WTC11 (cell line): ENCODE measurements around the gene NRXN3. TPM values are rescaled to one million over a fixed set of nuclear protein-coding genes. Genes with fewer than 3 reads are reported as not detected.

Experiments
- ATAC-seq: fragments of 200-7000 bp; cut with Tn5 transposase; 2 replicates; pipeline ENCODE4 v1.10.0; 2021; ENCODE audit warnings: mild to moderate bottlenecking, moderate library complexity
- CTCF ChIA-PET: fragments of 300-600 bp; sonication (Branson Sonifier 250); formaldehyde crosslinking; loops from one replicate; lab custom pipeline; 2021; ENCODE audit warnings: antibody characterized with exemption; lab: Charles Lee
- POLR2A ChIA-PET: fragments of 350-600 bp; sonication (Branson Sonifier 250); formaldehyde crosslinking; loops from one replicate; lab custom pipeline; 2021; ENCODE audit warnings: antibody characterized with exemption; lab: Charles Lee
- DNase-seq: peaks from one replicate; pipeline ENCODE4 v3.0.0; 2021; ENCODE audit warnings: low spot score
- H3K27ac Mint-ChIP-seq: 2 replicates; pipeline ENCODE4 v1.8.0; 2021; ENCODE audit warnings: mixed read lengths
- H3K27me3 Mint-ChIP-seq: 2 replicates; pipeline ENCODE4 v1.8.0; 2021; ENCODE audit warnings: low read depth, mild to moderate bottlenecking, moderate library complexity, mixed read lengths
- H3K36me3 Mint-ChIP-seq: 2 replicates; pipeline ENCODE4 v1.8.0; 2021; ENCODE audit warnings: mixed read lengths
- H3K4me1 Mint-ChIP-seq: 2 replicates; pipeline ENCODE4 v1.8.0; 2022; ENCODE audit warnings: mixed read lengths
- H3K4me3 Mint-ChIP-seq: 2 replicates; pipeline ENCODE4 v1.8.0; 2021; ENCODE audit warnings: mild to moderate bottlenecking, moderate library complexity, mixed read lengths
- H3K9me3 Mint-ChIP-seq: 2 replicates; pipeline ENCODE4 v1.8.0; 2021; ENCODE audit warnings: mixed read lengths
- HMGXB4 ChIP-seq: sonication (generic); formaldehyde crosslinking; IDR thresholded peaks from 2 replicates; pipeline ENCODE4 v1.8.1; 2023; ENCODE audit warnings: mild to moderate bottlenecking, moderate library complexity, missing genetic modification reagents
- IRF1 ChIP-seq: sonication (generic); formaldehyde crosslinking; IDR thresholded peaks from 2 replicates; pipeline ENCODE4 v1.8.0; 2023; ENCODE audit warnings: missing genetic modification reagents
- JAZF1 ChIP-seq: fragments of 250-450 bp; sonication (Bioruptor Pico); IDR thresholded peaks from 2 replicates; pipeline ENCODE4 v1.9.0; 2021; ENCODE audit warnings: moderate library complexity, mild to moderate bottlenecking, inconsistent platforms
- KAT7 ChIP-seq: sonication (generic); formaldehyde crosslinking; IDR thresholded peaks from 2 replicates; pipeline ENCODE4 v1.8.1; 2023; ENCODE audit warnings: missing genetic modification reagents, mild to moderate bottlenecking, borderline replicate concordance
- NR1H2 ChIP-seq: sonication (generic); formaldehyde crosslinking; IDR thresholded peaks from 2 replicates; pipeline ENCODE4 v1.9.0; 2021; ENCODE audit warnings: mild to moderate bottlenecking, moderate library complexity, missing genetic modification reagents
- RELA ChIP-seq: sonication (generic); formaldehyde crosslinking; IDR thresholded peaks from 2 replicates; pipeline ENCODE4 v1.8.1; 2022; ENCODE audit warnings: missing genetic modification reagents, mild to moderate bottlenecking, borderline replicate concordance
- SMAD3 ChIP-seq: sonication (generic); formaldehyde crosslinking; IDR thresholded peaks from 2 replicates; pipeline ENCODE4 v1.8.0; 2022; ENCODE audit warnings: missing genetic modification reagents, mild to moderate bottlenecking, borderline replicate concordance
- SOX15 ChIP-seq: fragments of 250-450 bp; sonication (Bioruptor Pico); IDR thresholded peaks from 2 replicates; pipeline ENCODE4 v1.9.0; 2021; ENCODE audit warnings: mild to moderate bottlenecking
- TCF7 ChIP-seq: sonication (generic); formaldehyde crosslinking; IDR thresholded peaks from 2 replicates; pipeline ENCODE4 v1.8.0; 2022; ENCODE audit warnings: mild to moderate bottlenecking, low read depth, missing genetic modification reagents, moderate library complexity
- ZBTB21 ChIP-seq: sonication (generic); formaldehyde crosslinking; IDR thresholded peaks from 2 replicates; pipeline ENCODE4 v1.8.1; 2023; ENCODE audit warnings: mild to moderate bottlenecking, missing genetic modification reagents, borderline replicate concordance
- ZNF263 ChIP-seq: sonication (generic); formaldehyde crosslinking; IDR thresholded peaks from 2 replicates; pipeline ENCODE4 v1.8.1; 2022; ENCODE audit warnings: low read depth, mild to moderate bottlenecking, moderate library complexity, missing genetic modification reagents
- ZNF671 ChIP-seq: fragments of 250-450 bp; sonication (Bioruptor Pico); IDR thresholded peaks from 2 replicates; pipeline ENCODE4 v1.8.0; 2021; ENCODE audit warnings: mild to moderate bottlenecking
- total RNA-seq: library from RNA; stranded (reverse); gene quantifications from 3 replicates; pipeline ENCODE4 v1.2.3, GENCODE V29; 2021
- TF ChIP-seq, protein P1 (sequence below): sonication (generic); formaldehyde crosslinking; IDR thresholded peaks from 2 replicates; pipeline ENCODE4 v1.8.1; 2022; ENCODE audit warnings: missing genetic modification reagents, borderline replicate concordance
- TF ChIP-seq, protein P2 (sequence below): fragments of 250-450 bp; sonication (Bioruptor Pico); IDR thresholded peaks from 2 replicates; pipeline ENCODE4 v1.9.0; 2021; ENCODE audit warnings: mild to moderate bottlenecking
- TF ChIP-seq, protein P3 (sequence below): sonication (generic); formaldehyde crosslinking; conservative IDR thresholded peaks from 2 replicates; pipeline ENCODE4 v1.8.1; 2023; ENCODE audit warnings: mild to moderate bottlenecking, low read depth, missing genetic modification reagents, moderate library complexity
- TF ChIP-seq, protein P4 (sequence below): sonication (generic); formaldehyde crosslinking; IDR thresholded peaks from 2 replicates; pipeline ENCODE4 v1.8.1; 2022; ENCODE audit warnings: mild to moderate bottlenecking, missing genetic modification reagents, moderate library complexity, borderline replicate concordance
- TF ChIP-seq, protein P5 (sequence below): sonication (generic); formaldehyde crosslinking; IDR thresholded peaks from 2 replicates; pipeline ENCODE4 v1.8.0; 2022; ENCODE audit warnings: missing genetic modification reagents
- TF ChIP-seq, protein P6 (sequence below): fragments of 250-450 bp; sonication (Bioruptor Pico); IDR thresholded peaks from 2 replicates; pipeline ENCODE4 v1.9.0; 2021; ENCODE audit warnings: mild to moderate bottlenecking, borderline replicate concordance

The NRXN3 gene
- total RNA-seq, 1 experiment from 2014 or later, result 3.0 TPM

- Mint-ChIP-seq H3K27ac (no peak overlapping the region), H3K4me3 (no peak overlapping the region), H3K4me1 (peaks cover 36% of the 10 kb centered on the region), H3K27me3 (no peaks in the 10 kb centered on the region), H3K36me3 (no peaks in the 10 kb centered on the region), H3K9me3 (peaks cover 27% of the 10 kb centered on the region)
- ATAC-seq (no peak), DNase-seq (no peak)
- CTCF ChIA-PET, result no interaction called here
- POLR2A ChIA-PET, result no interaction called here
- TF ChIP-seq KAT7, result no peak
- TF ChIP-seq, protein P1, sequence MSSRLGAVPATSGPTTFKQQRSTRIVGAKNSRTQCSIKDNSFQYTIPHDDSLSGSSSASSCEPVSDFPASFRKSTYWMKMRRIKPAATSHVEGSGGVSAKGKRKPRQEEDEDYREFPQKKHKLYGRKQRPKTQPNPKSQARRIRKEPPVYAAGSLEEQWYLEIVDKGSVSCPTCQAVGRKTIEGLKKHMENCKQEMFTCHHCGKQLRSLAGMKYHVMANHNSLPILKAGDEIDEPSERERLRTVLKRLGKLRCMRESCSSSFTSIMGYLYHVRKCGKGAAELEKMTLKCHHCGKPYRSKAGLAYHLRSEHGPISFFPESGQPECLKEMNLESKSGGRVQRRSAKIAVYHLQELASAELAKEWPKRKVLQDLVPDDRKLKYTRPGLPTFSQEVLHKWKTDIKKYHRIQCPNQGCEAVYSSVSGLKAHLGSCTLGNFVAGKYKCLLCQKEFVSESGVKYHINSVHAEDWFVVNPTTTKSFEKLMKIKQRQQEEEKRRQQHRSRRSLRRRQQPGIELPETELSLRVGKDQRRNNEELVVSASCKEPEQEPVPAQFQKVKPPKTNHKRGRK (CRISPR knock-in tag), result no peak
- no peak for TF ChIP-seq ZNF263 (CRISPR knock-in tag)
- no peak for TF ChIP-seq ZNF671
- no peak for TF ChIP-seq TCF7 (CRISPR knock-in tag)
- TF ChIP-seq, protein P2, sequence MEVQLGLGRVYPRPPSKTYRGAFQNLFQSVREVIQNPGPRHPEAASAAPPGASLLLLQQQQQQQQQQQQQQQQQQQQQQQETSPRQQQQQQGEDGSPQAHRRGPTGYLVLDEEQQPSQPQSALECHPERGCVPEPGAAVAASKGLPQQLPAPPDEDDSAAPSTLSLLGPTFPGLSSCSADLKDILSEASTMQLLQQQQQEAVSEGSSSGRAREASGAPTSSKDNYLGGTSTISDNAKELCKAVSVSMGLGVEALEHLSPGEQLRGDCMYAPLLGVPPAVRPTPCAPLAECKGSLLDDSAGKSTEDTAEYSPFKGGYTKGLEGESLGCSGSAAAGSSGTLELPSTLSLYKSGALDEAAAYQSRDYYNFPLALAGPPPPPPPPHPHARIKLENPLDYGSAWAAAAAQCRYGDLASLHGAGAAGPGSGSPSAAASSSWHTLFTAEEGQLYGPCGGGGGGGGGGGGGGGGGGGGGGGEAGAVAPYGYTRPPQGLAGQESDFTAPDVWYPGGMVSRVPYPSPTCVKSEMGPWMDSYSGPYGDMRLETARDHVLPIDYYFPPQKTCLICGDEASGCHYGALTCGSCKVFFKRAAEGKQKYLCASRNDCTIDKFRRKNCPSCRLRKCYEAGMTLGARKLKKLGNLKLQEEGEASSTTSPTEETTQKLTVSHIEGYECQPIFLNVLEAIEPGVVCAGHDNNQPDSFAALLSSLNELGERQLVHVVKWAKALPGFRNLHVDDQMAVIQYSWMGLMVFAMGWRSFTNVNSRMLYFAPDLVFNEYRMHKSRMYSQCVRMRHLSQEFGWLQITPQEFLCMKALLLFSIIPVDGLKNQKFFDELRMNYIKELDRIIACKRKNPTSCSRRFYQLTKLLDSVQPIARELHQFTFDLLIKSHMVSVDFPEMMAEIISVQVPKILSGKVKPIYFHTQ (CRISPR knock-in tag), result no peak
- TF ChIP-seq IRF1 (CRISPR knock-in tag), result no peak
- no peak for TF ChIP-seq ZBTB21 (CRISPR knock-in tag)
- no peak for TF ChIP-seq SOX15 (CRISPR knock-in tag)
- no peak for TF ChIP-seq SMAD3
- TF ChIP-seq, protein P3, sequence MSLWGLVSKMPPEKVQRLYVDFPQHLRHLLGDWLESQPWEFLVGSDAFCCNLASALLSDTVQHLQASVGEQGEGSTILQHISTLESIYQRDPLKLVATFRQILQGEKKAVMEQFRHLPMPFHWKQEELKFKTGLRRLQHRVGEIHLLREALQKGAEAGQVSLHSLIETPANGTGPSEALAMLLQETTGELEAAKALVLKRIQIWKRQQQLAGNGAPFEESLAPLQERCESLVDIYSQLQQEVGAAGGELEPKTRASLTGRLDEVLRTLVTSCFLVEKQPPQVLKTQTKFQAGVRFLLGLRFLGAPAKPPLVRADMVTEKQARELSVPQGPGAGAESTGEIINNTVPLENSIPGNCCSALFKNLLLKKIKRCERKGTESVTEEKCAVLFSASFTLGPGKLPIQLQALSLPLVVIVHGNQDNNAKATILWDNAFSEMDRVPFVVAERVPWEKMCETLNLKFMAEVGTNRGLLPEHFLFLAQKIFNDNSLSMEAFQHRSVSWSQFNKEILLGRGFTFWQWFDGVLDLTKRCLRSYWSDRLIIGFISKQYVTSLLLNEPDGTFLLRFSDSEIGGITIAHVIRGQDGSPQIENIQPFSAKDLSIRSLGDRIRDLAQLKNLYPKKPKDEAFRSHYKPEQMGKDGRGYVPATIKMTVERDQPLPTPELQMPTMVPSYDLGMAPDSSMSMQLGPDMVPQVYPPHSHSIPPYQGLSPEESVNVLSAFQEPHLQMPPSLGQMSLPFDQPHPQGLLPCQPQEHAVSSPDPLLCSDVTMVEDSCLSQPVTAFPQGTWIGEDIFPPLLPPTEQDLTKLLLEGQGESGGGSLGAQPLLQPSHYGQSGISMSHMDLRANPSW, result no peak
- no peak for TF ChIP-seq JAZF1 (CRISPR knock-in tag)
- TF ChIP-seq HMGXB4 (CRISPR knock-in tag), result no peak
- TF ChIP-seq, protein P4, sequence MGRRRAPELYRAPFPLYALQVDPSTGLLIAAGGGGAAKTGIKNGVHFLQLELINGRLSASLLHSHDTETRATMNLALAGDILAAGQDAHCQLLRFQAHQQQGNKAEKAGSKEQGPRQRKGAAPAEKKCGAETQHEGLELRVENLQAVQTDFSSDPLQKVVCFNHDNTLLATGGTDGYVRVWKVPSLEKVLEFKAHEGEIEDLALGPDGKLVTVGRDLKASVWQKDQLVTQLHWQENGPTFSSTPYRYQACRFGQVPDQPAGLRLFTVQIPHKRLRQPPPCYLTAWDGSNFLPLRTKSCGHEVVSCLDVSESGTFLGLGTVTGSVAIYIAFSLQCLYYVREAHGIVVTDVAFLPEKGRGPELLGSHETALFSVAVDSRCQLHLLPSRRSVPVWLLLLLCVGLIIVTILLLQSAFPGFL (CRISPR knock-in tag), result no peak
- TF ChIP-seq NR1H2 (CRISPR knock-in tag), result no peak
- TF ChIP-seq, protein P5, sequence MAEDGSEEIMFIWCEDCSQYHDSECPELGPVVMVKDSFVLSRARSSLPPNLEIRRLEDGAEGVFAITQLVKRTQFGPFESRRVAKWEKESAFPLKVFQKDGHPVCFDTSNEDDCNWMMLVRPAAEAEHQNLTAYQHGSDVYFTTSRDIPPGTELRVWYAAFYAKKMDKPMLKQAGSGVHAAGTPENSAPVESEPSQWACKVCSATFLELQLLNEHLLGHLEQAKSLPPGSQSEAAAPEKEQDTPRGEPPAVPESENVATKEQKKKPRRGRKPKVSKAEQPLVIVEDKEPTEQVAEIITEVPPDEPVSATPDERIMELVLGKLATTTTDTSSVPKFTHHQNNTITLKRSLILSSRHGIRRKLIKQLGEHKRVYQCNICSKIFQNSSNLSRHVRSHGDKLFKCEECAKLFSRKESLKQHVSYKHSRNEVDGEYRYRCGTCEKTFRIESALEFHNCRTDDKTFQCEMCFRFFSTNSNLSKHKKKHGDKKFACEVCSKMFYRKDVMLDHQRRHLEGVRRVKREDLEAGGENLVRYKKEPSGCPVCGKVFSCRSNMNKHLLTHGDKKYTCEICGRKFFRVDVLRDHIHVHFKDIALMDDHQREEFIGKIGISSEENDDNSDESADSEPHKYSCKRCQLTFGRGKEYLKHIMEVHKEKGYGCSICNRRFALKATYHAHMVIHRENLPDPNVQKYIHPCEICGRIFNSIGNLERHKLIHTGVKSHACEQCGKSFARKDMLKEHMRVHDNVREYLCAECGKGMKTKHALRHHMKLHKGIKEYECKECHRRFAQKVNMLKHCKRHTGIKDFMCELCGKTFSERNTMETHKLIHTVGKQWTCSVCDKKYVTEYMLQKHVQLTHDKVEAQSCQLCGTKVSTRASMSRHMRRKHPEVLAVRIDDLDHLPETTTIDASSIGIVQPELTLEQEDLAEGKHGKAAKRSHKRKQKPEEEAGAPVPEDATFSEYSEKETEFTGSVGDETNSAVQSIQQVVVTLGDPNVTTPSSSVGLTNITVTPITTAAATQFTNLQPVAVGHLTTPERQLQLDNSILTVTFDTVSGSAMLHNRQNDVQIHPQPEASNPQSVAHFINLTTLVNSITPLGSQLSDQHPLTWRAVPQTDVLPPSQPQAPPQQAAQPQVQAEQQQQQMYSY (CRISPR knock-in tag), result no peak
- TF ChIP-seq, protein P6, sequence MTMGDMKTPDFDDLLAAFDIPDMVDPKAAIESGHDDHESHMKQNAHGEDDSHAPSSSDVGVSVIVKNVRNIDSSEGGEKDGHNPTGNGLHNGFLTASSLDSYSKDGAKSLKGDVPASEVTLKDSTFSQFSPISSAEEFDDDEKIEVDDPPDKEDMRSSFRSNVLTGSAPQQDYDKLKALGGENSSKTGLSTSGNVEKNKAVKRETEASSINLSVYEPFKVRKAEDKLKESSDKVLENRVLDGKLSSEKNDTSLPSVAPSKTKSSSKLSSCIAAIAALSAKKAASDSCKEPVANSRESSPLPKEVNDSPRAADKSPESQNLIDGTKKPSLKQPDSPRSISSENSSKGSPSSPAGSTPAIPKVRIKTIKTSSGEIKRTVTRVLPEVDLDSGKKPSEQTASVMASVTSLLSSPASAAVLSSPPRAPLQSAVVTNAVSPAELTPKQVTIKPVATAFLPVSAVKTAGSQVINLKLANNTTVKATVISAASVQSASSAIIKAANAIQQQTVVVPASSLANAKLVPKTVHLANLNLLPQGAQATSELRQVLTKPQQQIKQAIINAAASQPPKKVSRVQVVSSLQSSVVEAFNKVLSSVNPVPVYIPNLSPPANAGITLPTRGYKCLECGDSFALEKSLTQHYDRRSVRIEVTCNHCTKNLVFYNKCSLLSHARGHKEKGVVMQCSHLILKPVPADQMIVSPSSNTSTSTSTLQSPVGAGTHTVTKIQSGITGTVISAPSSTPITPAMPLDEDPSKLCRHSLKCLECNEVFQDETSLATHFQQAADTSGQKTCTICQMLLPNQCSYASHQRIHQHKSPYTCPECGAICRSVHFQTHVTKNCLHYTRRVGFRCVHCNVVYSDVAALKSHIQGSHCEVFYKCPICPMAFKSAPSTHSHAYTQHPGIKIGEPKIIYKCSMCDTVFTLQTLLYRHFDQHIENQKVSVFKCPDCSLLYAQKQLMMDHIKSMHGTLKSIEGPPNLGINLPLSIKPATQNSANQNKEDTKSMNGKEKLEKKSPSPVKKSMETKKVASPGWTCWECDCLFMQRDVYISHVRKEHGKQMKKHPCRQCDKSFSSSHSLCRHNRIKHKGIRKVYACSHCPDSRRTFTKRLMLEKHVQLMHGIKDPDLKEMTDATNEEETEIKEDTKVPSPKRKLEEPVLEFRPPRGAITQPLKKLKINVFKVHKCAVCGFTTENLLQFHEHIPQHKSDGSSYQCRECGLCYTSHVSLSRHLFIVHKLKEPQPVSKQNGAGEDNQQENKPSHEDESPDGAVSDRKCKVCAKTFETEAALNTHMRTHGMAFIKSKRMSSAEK, result no peak
- no peak for TF ChIP-seq RELA
Measured at GRCh38 chr14:79548836-79549235, 1378.7 kb downstream of the NRXN3 start.
